OCI-M2 (cell line): ENCODE results near the gene UNC5C.

Experiments
- DNase-seq: peaks from one replicate; lab custom pipeline; 2025; ENCODE audit not compliant: unreplicated experiment; lab: John Stamatoyannopoulos, UW

UNC5C gene

GRCh38 chr4:95272797-95273196 lies 276.0 kb downstream of the UNC5C start:
- no peak for DNase-seq

- no peak for DNase-seq
These were observed 276.7 kb downstream of the UNC5C start for GRCh38 chr4:95272036-95272435.

GRCh38 chr4:95268819-95269565 lies 279.8 kb downstream of the UNC5C start:
- no peak for DNase-seq

- DNase-seq, result no peak
These were observed 281.7 kb downstream of the UNC5C start for GRCh38 chr4:95267081-95267480.

GRCh38 chr4:95265814-95266740 lies 282.7 kb downstream of the UNC5C start:
- no peak for DNase-seq

- no peak for DNase-seq
These were observed 283.9 kb downstream of the UNC5C start for GRCh38 chr4:95264843-95265242.

GRCh38 chr4:95263960-95264359 lies 284.8 kb downstream of the UNC5C start:
- DNase-seq, result no peak

- no peak for DNase-seq
These were observed 285.4 kb downstream of the UNC5C start for GRCh38 chr4:95263391-95263790.

GRCh38 chr4:95256108-95256835 lies 292.5 kb downstream of the UNC5C start:
- DNase-seq, result no peak

- DNase-seq, result no peak
These were observed 293.2 kb downstream of the UNC5C start for GRCh38 chr4:95255396-95256107.

GRCh38 chr4:95251568-95251967 lies 297.2 kb downstream of the UNC5C start:
- DNase-seq, result no peak

- no peak for DNase-seq
These were observed 298.1 kb downstream of the UNC5C start for GRCh38 chr4:95250544-95251137.

GRCh38 chr4:95249426-95250021 lies 299.2 kb downstream of the UNC5C start:
- DNase-seq, result no peak

- no peak for DNase-seq
These were observed 299.9 kb downstream of the UNC5C start for GRCh38 chr4:95248720-95249425.

- no peak for DNase-seq
These were observed 304.9 kb downstream of the UNC5C start for GRCh38 chr4:95243892-95244291.

- no peak for DNase-seq
These were observed 310.2 kb downstream of the UNC5C start for GRCh38 chr4:95238554-95238953.

GRCh38 chr4:95232358-95233156 lies 316.2 kb downstream of the UNC5C start:
- no peak for DNase-seq

- no peak for DNase-seq
These were observed 317.1 kb downstream of the UNC5C start for GRCh38 chr4:95231681-95232080.

- no peak for DNase-seq
These were observed 322.9 kb downstream of the UNC5C start for GRCh38 chr4:95225849-95226248.
